HepG2 (cell line): Measurements from ENCODE around the gene DBNDD1. TPM values are rescaled to one million over a fixed set of nuclear protein-coding genes. Genes with fewer than 3 reads are reported as not detected.

ENCODE experiments used
- ATAC-seq: fragments of 200-7000 bp; cut with Tn5 transposase; 3 replicates; pipeline ENCODE4 v1.9.1; 2020; ENCODE audit warnings: mild to moderate bottlenecking, moderate library complexity
- BruUV-seq: library from RNA; stranded (reverse); fragments of 400-500 nt; replicated peaks from 2 replicates; lab custom pipeline; 2021; lab: Mats Ljungman, UMichigan
- CTCF ChIA-PET: fragments of 300-600 bp; formaldehyde crosslinking; extraction: SDS; loops from one replicate; lab custom pipeline; 2021; ENCODE audit warnings: low total read pairs, inconsistent platforms, low intra/inter-chr PET ratio; lab: Yijun Ruan, JAX
- POLR2A ChIA-PET: fragments of 350-600 bp; sonication (Branson Sonifier 250); formaldehyde crosslinking; loops from one replicate; lab custom pipeline; 2020; ENCODE audit warnings: antibody characterized with exemption, inconsistent platforms; lab: Yijun Ruan, JAX
- DNase-seq: peaks from one replicate; pipeline ENCODE4 v3.0.0-alpha.2; 2015; ENCODE audit warnings: low spot score
- FAIRE-seq: peaks from 3 replicates; lab custom pipeline; 2011; peaks lifted over from hg19 to GRCh38; lab: Jason Lieb, UNC
- H2AFZ ChIP-seq: one replicate; pipeline ENCODE4 v1.6.1; 2011; ENCODE audit warnings: low read length, inconsistent platforms
- H3K27ac ChIP-seq: fragments of 300-600 bp; 3 replicates; pipeline ENCODE4 v1.8.0; 2011; ENCODE audit warnings: mixed run types, mild to moderate bottlenecking, mixed read lengths, low read length, inconsistent platforms; ENCODE audit not compliant: insufficient read depth; ENCODE audit errors: extremely low read length
- H3K27me3 ChIP-seq, 2 experiments: fragments of 200-600 bp in 1 of 2; 2 replicates in 1 of 2; 3 replicates in 1 of 2; pipeline versions ENCODE4 v1.6.0 to v1.8.0; 2011; ENCODE audit warnings: low read length in 2 of 2, mild to moderate bottlenecking in 2 of 2, moderate library complexity in 2 of 2, inconsistent platforms in 1 of 2; ENCODE audit not compliant: insufficient read depth in 2 of 2, control insufficient read depth in 1 of 2
- H3K36me3 ChIP-seq, 2 experiments: fragments of 200-600 bp in 1 of 2; replicated peaks in 1 of 2; 2 replicates in 1 of 2; 3 replicates in 1 of 2; pipeline versions ENCODE4 v1.5.1 to v1.8.0; 2011; ENCODE audit warnings: low read length in 2 of 2, inconsistent platforms in 1 of 2; ENCODE audit not compliant: insufficient read depth in 2 of 2, control insufficient read depth in 1 of 2
- H3K4me1 ChIP-seq: 2 replicates; pipeline ENCODE4 v1.5.1; 2012; ENCODE audit warnings: low read length, inconsistent platforms; ENCODE audit not compliant: insufficient read depth
- H3K4me2 ChIP-seq: 2 replicates; pipeline ENCODE4 v1.6.0; 2011; ENCODE audit warnings: low read depth, low read length, inconsistent platforms
- H3K4me3 ChIP-seq, 3 experiments: fragments of 200-600 bp in 1 of 3; sonication (generic), shearing (Covaris generic) in 1 of 3; replicated peaks in 1 of 3; 2 replicates each; pipeline ENCODE4 v1.5.1; 2011 to 2016; ENCODE audit warnings: low read length in 3 of 3, inconsistent platforms in 2 of 3, low read depth in 2 of 3, mild to moderate bottlenecking in 2 of 3, control low read depth in 1 of 3, mixed read lengths in 1 of 3; ENCODE audit not compliant: insufficient read depth in 1 of 3
- H3K79me2 ChIP-seq: one replicate; pipeline ENCODE4 v1.6.1; 2011; ENCODE audit warnings: low read length, inconsistent platforms; ENCODE audit not compliant: insufficient read depth
- H3K9ac ChIP-seq: 2 replicates; pipeline ENCODE4 v1.6.0; 2011; ENCODE audit warnings: mild to moderate bottlenecking, low read depth, low read length, inconsistent platforms; ENCODE audit not compliant: insufficient read depth
- H3K9me3 ChIP-seq: 2 replicates; pipeline ENCODE4 v1.5.1; 2012; ENCODE audit warnings: mild to moderate bottlenecking, low read length
- H4K20me1 ChIP-seq: 2 replicates; pipeline ENCODE4 v1.6.0; 2011; ENCODE audit warnings: inconsistent platforms, mild to moderate bottlenecking, low read length, moderate library complexity; ENCODE audit not compliant: insufficient read depth
- CENPBD1 ChIP-seq: sonication (generic); formaldehyde crosslinking; IDR thresholded peaks from 2 replicates; pipeline ENCODE4 v1.8.0; 2022; ENCODE audit warnings: missing genetic modification reagents, low read depth, mild to moderate bottlenecking, borderline replicate concordance
- CREB1 ChIP-seq, 2 experiments: fragments of 450-650 bp in 1 of 2; IDR thresholded peaks; 2 replicates each; pipeline ENCODE4 v1.6.1; 2016 to 2017; ENCODE audit warnings: control low read depth in 1 of 2, mild to moderate bottlenecking in 1 of 2, missing compliant biosample characterization in 1 of 2, missing genetic modification characterization in 1 of 2
- KDM6A ChIP-seq: IDR thresholded peaks from 2 replicates; pipeline ENCODE4 v1.6.1; 2016; ENCODE audit warnings: low read depth
- NONO ChIP-seq, 2 experiments: fragments of 450-650 bp in 1 of 2; sonication (generic) in 1 of 2; formaldehyde crosslinking in 1 of 2; IDR thresholded peaks in 1 of 2; conservative IDR thresholded peaks in 1 of 2; 2 replicates each; pipeline versions ENCODE4 v1.6.1 to v1.8.0; 2017 to 2022; ENCODE audit warnings: mild to moderate bottlenecking in 1 of 2, missing genetic modification reagents in 1 of 2, moderate library complexity in 1 of 2
- NPAS2 ChIP-seq: sonication (generic); formaldehyde crosslinking; IDR thresholded peaks from 2 replicates; pipeline ENCODE4 v1.8.0; 2022; ENCODE audit warnings: mild to moderate bottlenecking, missing genetic modification reagents, borderline replicate concordance
- PPARG ChIP-seq: conservative IDR thresholded peaks from 2 replicates; pipeline ENCODE4 v1.6.1; 2016; ENCODE audit warnings: missing biosample characterization, missing genetic modification reagents
- SIX1 ChIP-seq: sonication (generic); formaldehyde crosslinking; IDR thresholded peaks from 2 replicates; pipeline ENCODE4 v1.4.0; 2020; ENCODE audit warnings: missing genetic modification reagents, borderline replicate concordance
- SRY ChIP-seq: sonication (generic); formaldehyde crosslinking; IDR thresholded peaks from 2 replicates; pipeline ENCODE4 v1.8.0; 2022; ENCODE audit warnings: mild to moderate bottlenecking, missing genetic modification reagents
- TRIM24 ChIP-seq: sonication (generic); formaldehyde crosslinking; IDR thresholded peaks from 2 replicates; pipeline ENCODE4 v1.8.0; 2022; ENCODE audit warnings: mild to moderate bottlenecking, missing genetic modification reagents
- U2AF1 ChIP-seq: fragments of 200-400 bp; formaldehyde crosslinking; optimal IDR thresholded peaks from 2 replicates; pipeline ENCODE3; 2017; ENCODE audit warnings: mild to moderate bottlenecking, low read depth, low read length
- ZBTB26 ChIP-seq: IDR thresholded peaks from 2 replicates; pipeline ENCODE4 v1.6.1; 2016; ENCODE audit warnings: missing compliant biosample characterization, missing genetic modification reagents, borderline replicate concordance
- ZBTB3 ChIP-seq: sonication (generic); formaldehyde crosslinking; IDR thresholded peaks from 2 replicates; pipeline ENCODE4 v1.4.0; 2020; ENCODE audit warnings: low read depth, mild to moderate bottlenecking, moderate library complexity, missing genetic modification reagents, borderline replicate concordance
- ZBTB46 ChIP-seq: sonication (generic); formaldehyde crosslinking; IDR thresholded peaks from 2 replicates; pipeline ENCODE4 v1.4.0; 2020; ENCODE audit warnings: mild to moderate bottlenecking, missing genetic modification reagents, borderline replicate concordance
- ZFP82 ChIP-seq: sonication (generic); formaldehyde crosslinking; IDR thresholded peaks from 2 replicates; pipeline ENCODE4 v1.5.1; 2020; ENCODE audit warnings: mild to moderate bottlenecking, missing genetic modification reagents, borderline replicate concordance
- ZNF160 ChIP-seq: sonication (generic); formaldehyde crosslinking; IDR thresholded peaks from 2 replicates; pipeline ENCODE4 v1.8.0; 2022; ENCODE audit warnings: mild to moderate bottlenecking, inconsistent platforms, missing genetic modification reagents
- ZNF292 ChIP-seq: sonication (generic); formaldehyde crosslinking; IDR thresholded peaks from 2 replicates; pipeline ENCODE4 v1.8.1; 2022; ENCODE audit warnings: mild to moderate bottlenecking, low read depth, missing genetic modification reagents, borderline replicate concordance
- ZNF343 ChIP-seq: sonication (generic); formaldehyde crosslinking; IDR thresholded peaks from 2 replicates; pipeline ENCODE4 v1.4.0; 2020; ENCODE audit warnings: mild to moderate bottlenecking, missing genetic modification reagents
- ZNF354B ChIP-seq: sonication (generic); formaldehyde crosslinking; IDR thresholded peaks from 2 replicates; pipeline ENCODE4 v1.8.0; 2022; ENCODE audit warnings: mild to moderate bottlenecking, missing genetic modification reagents
- WGBS: methylation state at CpG from one replicate; pipeline ENCODE4 v1.1.6; 2017; ENCODE audit warnings: low lambda C conversion rate; 5-methylcytosine and 5-hydroxymethylcytosine counted together
- in situ Hi-C: cut with HindIII; loops from 2 replicates; pipeline ENCODE4 v1.10.0; 2017; ENCODE audit warnings: low pct_unique_long_range_greater_than_20kb; ENCODE audit not compliant: extremely low pct_ligation_motif_present
- intact Hi-C: fragments of 100-400 bp; cut with micrococcal nuclease; formaldehyde crosslinking; loops from one replicate; pipeline ENCODE4 v1.10.0; 2022; ENCODE audit not compliant: unreplicated experiment
- polyA plus RNA-seq, 8 experiments: library from polyadenylated mRNA; depleted of rRNA in 3 of 8; stranded (reverse) in 7 of 8; unstranded in 1 of 8; fragments of >200 nt; fragmentation: Illumina TruSeq in 4 of 8; extraction: Trizol in 4 of 8; gene quantifications; 2 replicates each; pipeline versions ENCODE4 v1.2.1 to v1.2.3, GENCODE V29; 2011 to 2016; ENCODE audit warnings: low read depth in 4 of 8, missing spikeins in 1 of 8, mixed read lengths in 1 of 8; ENCODE audit not compliant: insufficient read depth in 1 of 8
- total RNA-seq, 5 experiments: library from RNA; depleted of rRNA; stranded (reverse); fragments of >200 nt; fragmentation: Illumina TruSeq; extraction: Trizol; gene quantifications; 2 replicates each; pipeline ENCODE4 v1.2.3, GENCODE V29; 2016; ENCODE audit warnings: low read depth in 1 of 5

The DBNDD1 gene
- total and polyA plus RNA-seq, 2 of the 13 experiments (the other 11 are each of a cell fraction or from before 2014, with no cell fraction given), result 17.0 to 40.4 TPM

- ATAC-seq, result no peak
- CTCF ChIA-PET, result no interaction called here
Observed at GRCh38 chr16:90048347-90048722, 29.1 kb upstream of the DBNDD1 start.

More at GRCh38 chr16:90048347-90048722, 29.1 kb upstream of the DBNDD1 start:
- no peak overlapping the region for H3K4me3 ChIP-seq
- H3K9me3 ChIP-seq, result 0 out of 2 replicates have a peak, but pooled peaks cover 3% of the 10 kb centered on the region
- no TSS peak for BruUV-seq
- H3K36me3 ChIP-seq, result peaks cover 2 to 5% of the 10 kb centered on the region in 2 experiments; a peak in 3 of 5 replicates
- no peaks in the 10 kb centered on the region for H3K79me2 ChIP-seq
- FAIRE-seq, result no peak
- peak overlapping the region; percentile 34; the same call in 1 of the 2 replicates for H3K4me2 ChIP-seq
- intact Hi-C loops (no loop called here), in situ Hi-C loops (no loop called here)
- no peaks in the 10 kb centered on the region for H3K27me3 ChIP-seq
- no peak overlapping the region for H3K27ac ChIP-seq
- peaks cover 41% of the 10 kb centered on the region for H3K4me1 ChIP-seq
- H2AFZ ChIP-seq, result no peak overlapping the region
- DNase-seq, result no peak
- WGBS, result 49% methylated on average over 12 of the region's 12 CpGs
- POLR2A ChIA-PET, result interaction anchor here (0.7 kb wide), 1 partner anchor 16 kb away, joined by 3 read pairs; no protein-coding TSS in a partner anchor
- H3K9ac ChIP-seq, result no peak overlapping the region
- no peaks in the 10 kb centered on the region for H4K20me1 ChIP-seq
- TF ChIP-seq ZNF343 (CRISPR knock-in tag), result no peak
- no peak for TF ChIP-seq ZBTB26 (CRISPR knock-in tag)
- no peak for TF ChIP-seq TRIM24 (CRISPR knock-in tag)
- no peak for TF ChIP-seq ZBTB46 (CRISPR knock-in tag)
- no peak for TF ChIP-seq U2AF1
- no peak for TF ChIP-seq NPAS2
- TF ChIP-seq ZBTB3 (CRISPR knock-in tag), result no peak
- TF ChIP-seq SIX1 (CRISPR knock-in tag), result no peak
- no peak for TF ChIP-seq NONO (IDR thresholded peaks at IDR 0.05)
- no peak for TF ChIP-seq NONO (CRISPR knock-in tag; conservative IDR thresholded peaks at IDR 0.05)
- TF ChIP-seq ZNF160, result no peak
- TF ChIP-seq PPARG (CRISPR knock-in tag), result no peak
- TF ChIP-seq ZNF354B (CRISPR knock-in tag), result no peak
- no peak for TF ChIP-seq ZNF292 (CRISPR knock-in tag)
- TF ChIP-seq SRY (CRISPR knock-in tag), result no peak
- TF ChIP-seq KDM6A (CRISPR knock-in tag), result no peak
- TF ChIP-seq CREB1 (IDR thresholded peaks at IDR 0.05), result no peak
- TF ChIP-seq CREB1 (CRISPR knock-in tag; IDR thresholded peaks at IDR 0.05), result no peak
- TF ChIP-seq CENPBD1 (CRISPR knock-in tag), result no peak
- no peak for TF ChIP-seq ZFP82 (CRISPR knock-in tag)
